ENCODE results near the gene LZTFL1. TPM values are rescaled to one million over a fixed set of nuclear protein-coding genes. Genes with fewer than 3 reads are reported as not detected.
"Not testable (repeated sequence)": the region's sequence is repeated elsewhere in the genome, so short reads cannot be mapped to it uniquely, and the experiment has no call there.

LZTFL1 gene
- total RNA-seq, 1 donor from 2014 or later = 7.0 TPM

GRCh38 chr3:45864760-45865519, 23.0 kb upstream of the LZTFL1 start:
- ATAC-seq = no peak

GRCh38 chr3:45861043-45861719, 19.3 kb upstream of the LZTFL1 start:
- no peak for ATAC-seq

GRCh38 chr3:45860481-45860880, 18.6 kb upstream of the LZTFL1 start:
- ATAC-seq = no peak

GRCh38 chr3:45858809-45859543, 17.1 kb upstream of the LZTFL1 start:
- ATAC-seq = no peak

- ATAC-seq = not testable (repeated sequence)
Measured at GRCh38 chr3:45857024-45857423, 15.1 kb upstream of the LZTFL1 start.

GRCh38 chr3:45856323-45856722, 14.4 kb upstream of the LZTFL1 start:
- ATAC-seq = not testable (repeated sequence)

GRCh38 chr3:45852828-45853227, 10.9 kb upstream of the LZTFL1 start:
- no peak for ATAC-seq

GRCh38 chr3:45848392-45848791, 6.5 kb upstream of the LZTFL1 start:
- no peak for ATAC-seq

GRCh38 chr3:45844616-45845015, 2.7 kb upstream of the LZTFL1 start:
- ATAC-seq = no peak

GRCh38 chr3:45842851-45843625, 1.1 kb upstream of the LZTFL1 start:
- ATAC-seq = no peak

- ATAC-seq = peak; percentile 48
Measured at GRCh38 chr3:45841420-45841756, 531 bp downstream of the LZTFL1 start.

- no peak for ATAC-seq
Measured at GRCh38 chr3:45838466-45838865, 3.5 kb downstream of the LZTFL1 start.

- peak; percentile 60 for ATAC-seq
Measured at GRCh38 chr3:45832699-45833098, 9.2 kb downstream of the LZTFL1 start.

GRCh38 chr3:45830121-45830520, 11.8 kb downstream of the LZTFL1 start:
- ATAC-seq = no peak

- ATAC-seq = no peak
Measured at GRCh38 chr3:45826908-45827307, 15.0 kb downstream of the LZTFL1 start.

GRCh38 chr3:45826321-45826720, 15.6 kb downstream of the LZTFL1 start:
- ATAC-seq = no peak

- ATAC-seq = no peak
Measured at GRCh38 chr3:45821127-45821526, 20.8 kb downstream of the LZTFL1 start.

- ATAC-seq = no peak
Measured at GRCh38 chr3:45819543-45819942, 22.4 kb downstream of the LZTFL1 start.

- peak; percentile 94 for ATAC-seq
Measured at GRCh38 chr3:45817831-45818522, 23.9 kb downstream of the LZTFL1 start.

GRCh38 chr3:45816544-45816943, 25.4 kb downstream of the LZTFL1 start:
- no peak for ATAC-seq

- ATAC-seq = no peak
Measured at GRCh38 chr3:45814322-45814721, 27.6 kb downstream of the LZTFL1 start.

All from esophagus mucosa (tissue), 1 donor.